Measurements from ENCODE around the gene PDAP1.

PDAP1 gene, protein sequence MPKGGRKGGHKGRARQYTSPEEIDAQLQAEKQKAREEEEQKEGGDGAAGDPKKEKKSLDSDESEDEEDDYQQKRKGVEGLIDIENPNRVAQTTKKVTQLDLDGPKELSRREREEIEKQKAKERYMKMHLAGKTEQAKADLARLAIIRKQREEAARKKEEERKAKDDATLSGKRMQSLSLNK

DNA sequence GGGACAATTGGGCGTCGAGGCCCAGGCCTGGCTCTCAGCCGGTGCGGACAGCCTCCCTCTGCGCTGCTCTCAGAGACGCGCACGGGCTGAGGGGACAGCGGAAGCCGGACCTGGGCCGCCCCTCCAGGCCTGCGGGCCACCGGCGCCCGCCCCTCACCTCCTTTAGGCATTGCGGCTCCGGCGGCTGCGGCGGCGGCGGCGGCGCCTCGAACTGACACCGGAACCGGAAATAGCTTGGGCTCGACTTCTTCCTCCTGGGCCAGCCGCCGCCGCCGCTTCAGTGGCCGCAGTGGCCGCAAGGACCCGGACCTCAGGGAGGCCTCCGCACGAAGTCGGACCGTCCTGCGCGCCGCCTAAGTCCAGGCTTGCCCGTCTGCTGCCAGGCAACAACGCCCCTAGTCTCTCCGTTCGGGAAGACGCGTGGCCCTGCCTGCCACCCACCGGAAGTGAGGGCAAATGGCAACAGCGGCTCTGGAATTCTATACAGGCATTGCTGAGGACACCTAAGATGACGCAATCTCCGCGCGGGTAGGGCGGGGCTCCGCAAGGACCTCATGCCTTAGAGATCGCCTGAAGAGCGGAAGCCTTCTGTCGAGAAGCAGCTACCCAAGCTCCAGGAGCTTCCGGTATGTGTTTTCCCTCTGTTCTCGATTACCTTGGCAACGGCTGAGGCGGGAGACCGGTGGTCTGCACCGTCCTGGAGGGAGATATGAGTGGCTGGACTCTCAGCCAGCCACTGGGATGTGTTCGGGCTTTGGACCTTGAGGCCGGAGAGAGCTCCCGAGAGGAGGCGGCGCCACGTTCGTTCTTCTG, at the start of gene PDAP1, which contains the start of gene BUD31:
TSS of gene PDAP1 (minus strand) at position 219 of the 813 bp plus-strand sequence. CDS start at position 170, 49 bp downstream.
TSS of gene BUD31 (plus strand) at position 591 of the 813 bp plus-strand sequence. CDS start 2,124 bp downstream, outside the sequence.
- Histone ChIP-seq H3K4me3 (ENCODE audit: low read depth, low read length) (peak within 1 kb of the TSS; percentile 100), H3K27me3 (ENCODE audit: control insufficient read depth, insufficient read depth, low read length) (no peaks in the 10 kb centered on the region), H3K4me1 (ENCODE audit: control insufficient read depth, insufficient read depth, low read length) (peaks cover 10% of the 10 kb centered on the region), H3K36me3 (ENCODE audit: control insufficient read depth, insufficient read depth, low read length) (peaks cover 35% of the 10 kb centered on the region), H3K9me3 (ENCODE audit: control insufficient read depth, insufficient read depth, low read length) (no peaks in the 10 kb centered on the region), H3K9ac (ENCODE audit: low read depth, low read length) (peak within 1 kb of the TSS; percentile 98)

DNA sequence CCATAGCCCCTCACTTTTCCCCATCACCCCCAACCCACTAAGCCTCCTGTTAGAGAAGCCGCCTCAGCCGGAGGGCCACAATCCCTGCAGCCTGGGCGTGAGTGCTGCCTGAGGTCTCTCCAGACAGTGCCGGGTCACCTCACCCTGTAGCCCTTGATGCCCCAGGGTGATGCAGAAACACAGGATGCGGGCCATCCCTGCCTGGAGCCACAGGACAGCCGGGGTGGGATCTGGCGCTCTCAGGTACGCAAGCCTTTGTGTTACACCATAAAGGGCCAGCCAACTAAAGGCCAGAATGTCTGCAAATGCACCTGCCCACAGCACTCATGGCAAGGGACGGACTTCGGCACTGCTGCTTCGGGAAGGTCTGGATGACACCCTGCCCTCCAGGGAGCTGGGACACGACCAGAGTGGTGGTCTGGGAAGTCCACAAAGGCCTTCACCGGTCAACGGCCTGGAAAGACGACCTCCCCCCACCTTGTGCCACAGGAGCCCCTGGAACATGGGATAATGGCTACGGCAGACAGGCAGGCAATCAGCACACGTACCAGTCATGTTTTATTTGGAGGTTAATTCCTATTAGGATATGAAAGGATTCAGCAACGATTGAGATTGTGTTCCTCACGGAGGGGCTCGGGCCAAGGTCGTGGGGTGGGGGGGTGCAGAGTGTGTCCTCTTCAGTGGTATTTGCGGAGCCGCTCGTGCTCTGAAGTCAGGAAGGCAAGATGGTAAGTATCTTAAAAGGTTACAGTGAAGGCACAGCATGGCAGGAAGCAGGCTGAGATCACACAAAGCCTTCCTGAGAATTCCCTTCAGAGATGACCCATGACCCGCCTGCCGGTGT, 49.5 kb upstream of the PDAP1 start:
- Histone ChIP-seq H3K4me1 (ENCODE audit: control insufficient read depth, insufficient read depth, low read length) (no peaks in the 10 kb centered on the region), H3K36me3 (ENCODE audit: control insufficient read depth, insufficient read depth, low read length) (peaks cover 67% of the 10 kb centered on the region), H3K27me3 (ENCODE audit: control insufficient read depth, insufficient read depth, low read length) (no peaks in the 10 kb centered on the region), H3K9me3 (ENCODE audit: control insufficient read depth, insufficient read depth, low read length) (no peaks in the 10 kb centered on the region), H3K4me3 (ENCODE audit: low read depth, low read length) (no peak overlapping the region), H3K9ac (ENCODE audit: low read depth, low read length) (no peak overlapping the region)

DNA sequence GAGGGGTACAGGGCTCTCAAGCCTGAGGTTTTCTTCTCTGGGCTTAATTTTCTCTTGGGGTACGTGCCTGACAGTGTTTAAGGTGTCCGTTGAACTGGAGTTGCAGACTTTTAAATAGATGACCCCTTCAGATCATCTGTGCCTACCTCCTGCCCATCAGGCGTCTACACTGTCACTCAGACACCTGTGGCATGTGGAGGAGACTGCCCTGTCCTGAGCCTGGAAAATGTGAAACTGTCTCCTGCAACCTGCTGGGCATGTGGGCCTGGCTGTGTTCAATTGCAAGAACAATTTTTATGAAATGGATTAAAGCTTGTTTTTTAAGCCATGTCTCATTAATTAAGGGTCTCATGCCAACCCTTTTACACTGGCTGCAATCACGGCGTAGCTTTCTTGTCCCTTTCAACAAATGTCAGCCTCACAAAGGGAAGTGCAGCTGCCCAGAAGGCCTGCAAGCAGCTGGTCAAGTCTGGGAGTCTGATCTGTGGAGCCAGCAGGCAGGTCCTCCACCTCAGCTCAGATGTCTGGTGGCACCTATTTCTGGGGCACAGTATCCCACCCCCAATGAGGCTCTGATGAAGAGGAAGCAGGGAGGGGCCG, 48.8 kb upstream of the PDAP1 start:
- Histone ChIP-seq H3K9me3 (ENCODE audit: control insufficient read depth, insufficient read depth, low read length) (no peaks in the 10 kb centered on the region), H3K4me1 (ENCODE audit: control insufficient read depth, insufficient read depth, low read length) (no peaks in the 10 kb centered on the region), H3K4me3 (ENCODE audit: low read depth, low read length) (no peak overlapping the region), H3K9ac (ENCODE audit: low read depth, low read length) (no peak overlapping the region), H3K27me3 (ENCODE audit: control insufficient read depth, insufficient read depth, low read length) (no peaks in the 10 kb centered on the region), H3K36me3 (ENCODE audit: control insufficient read depth, insufficient read depth, low read length) (peaks cover 74% of the 10 kb centered on the region)

DNA sequence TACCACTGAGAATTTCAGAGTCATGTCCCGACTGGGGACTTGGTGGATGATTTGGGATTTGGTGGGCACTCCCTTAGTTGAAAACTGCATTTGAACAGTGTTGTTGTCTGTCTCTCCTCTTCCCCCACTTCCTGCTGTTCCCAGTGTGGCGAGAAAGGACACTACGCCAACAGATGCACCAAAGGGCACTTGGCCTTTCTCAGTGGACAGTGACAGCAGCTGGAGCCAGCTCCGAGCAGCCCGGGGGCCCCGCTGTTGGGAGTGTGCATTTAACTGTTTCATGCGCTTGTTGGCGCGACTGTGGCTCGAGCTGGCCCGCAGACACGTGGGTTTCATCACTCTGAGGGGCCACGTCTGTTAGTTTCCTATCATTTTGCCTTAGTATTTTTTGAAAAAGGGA, 47.9 kb upstream of the PDAP1 start:
- H3K9ac ChIP-seq (ENCODE audit: low read depth, low read length), result no peak overlapping the region
- H3K9me3 ChIP-seq (ENCODE audit: control insufficient read depth, insufficient read depth, low read length), result no peaks in the 10 kb centered on the region
- H3K27me3 ChIP-seq (ENCODE audit: control insufficient read depth, insufficient read depth, low read length), result no peaks in the 10 kb centered on the region
- peaks cover 83% of the 10 kb centered on the region for H3K36me3 ChIP-seq (ENCODE audit: control insufficient read depth, insufficient read depth, low read length)
- no peaks in the 10 kb centered on the region for H3K4me1 ChIP-seq (ENCODE audit: control insufficient read depth, insufficient read depth, low read length)
- H3K4me3 ChIP-seq (ENCODE audit: low read depth, low read length), result no peak overlapping the region

DNA sequence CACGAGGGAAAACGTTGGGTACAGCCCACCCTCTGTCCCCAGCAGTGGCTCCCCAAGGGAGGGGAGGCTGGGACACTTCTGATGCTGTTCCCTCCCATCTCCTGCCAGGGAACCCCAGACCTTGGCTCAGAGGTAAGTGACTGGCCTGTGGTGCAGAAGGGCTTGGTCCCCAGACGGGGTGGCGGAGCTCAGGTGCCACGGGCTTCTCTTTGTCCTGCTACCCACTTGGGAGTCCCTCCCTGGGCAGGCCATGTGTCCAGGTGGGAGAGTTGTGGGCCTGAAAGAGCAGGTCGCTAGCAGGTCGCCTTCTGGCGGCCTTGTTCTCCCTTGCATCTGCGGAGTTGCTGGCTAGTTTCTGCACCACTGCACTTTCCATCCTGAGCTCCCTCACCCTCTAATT, 47.5 kb upstream of the PDAP1 start:
- H3K4me3 ChIP-seq (ENCODE audit: low read depth, low read length), result no peak overlapping the region
- H3K36me3 ChIP-seq (ENCODE audit: control insufficient read depth, insufficient read depth, low read length), result peaks cover 86% of the 10 kb centered on the region
- no peaks in the 10 kb centered on the region for H3K9me3 ChIP-seq (ENCODE audit: control insufficient read depth, insufficient read depth, low read length)
- no peaks in the 10 kb centered on the region for H3K4me1 ChIP-seq (ENCODE audit: control insufficient read depth, insufficient read depth, low read length)
- H3K27me3 ChIP-seq (ENCODE audit: control insufficient read depth, insufficient read depth, low read length), result no peaks in the 10 kb centered on the region
- H3K9ac ChIP-seq (ENCODE audit: low read depth, low read length), result no peak overlapping the region

DNA sequence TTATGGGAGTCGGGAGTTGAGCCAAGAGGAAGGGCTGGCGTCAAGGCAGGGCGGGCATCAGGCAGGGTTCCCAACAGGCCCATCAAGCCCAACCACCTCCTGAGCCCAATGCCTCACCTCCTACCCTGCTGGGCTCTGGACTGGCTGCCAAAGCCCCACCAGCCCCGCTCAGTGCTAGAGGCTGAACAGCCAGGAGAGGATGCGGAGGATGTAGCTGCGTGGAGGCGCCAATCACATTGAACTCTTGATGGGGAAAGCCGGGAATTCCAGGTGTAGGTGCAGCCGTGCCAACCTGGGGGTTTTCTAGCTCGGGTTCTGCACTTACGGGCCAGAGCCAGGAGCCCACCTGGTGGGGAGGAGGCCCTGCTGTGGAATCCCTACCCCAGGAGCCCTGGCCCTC, 44.7 kb upstream of the PDAP1 start:
- Histone ChIP-seq H3K27me3 (ENCODE audit: control insufficient read depth, insufficient read depth, low read length) (no peaks in the 10 kb centered on the region), H3K9ac (ENCODE audit: low read depth, low read length) (no peak overlapping the region), H3K9me3 (ENCODE audit: control insufficient read depth, insufficient read depth, low read length) (no peaks in the 10 kb centered on the region), H3K36me3 (ENCODE audit: control insufficient read depth, insufficient read depth, low read length) (peaks cover 88% of the 10 kb centered on the region), H3K4me3 (ENCODE audit: low read depth, low read length) (no peak overlapping the region), H3K4me1 (ENCODE audit: control insufficient read depth, insufficient read depth, low read length) (no peaks in the 10 kb centered on the region)

DNA sequence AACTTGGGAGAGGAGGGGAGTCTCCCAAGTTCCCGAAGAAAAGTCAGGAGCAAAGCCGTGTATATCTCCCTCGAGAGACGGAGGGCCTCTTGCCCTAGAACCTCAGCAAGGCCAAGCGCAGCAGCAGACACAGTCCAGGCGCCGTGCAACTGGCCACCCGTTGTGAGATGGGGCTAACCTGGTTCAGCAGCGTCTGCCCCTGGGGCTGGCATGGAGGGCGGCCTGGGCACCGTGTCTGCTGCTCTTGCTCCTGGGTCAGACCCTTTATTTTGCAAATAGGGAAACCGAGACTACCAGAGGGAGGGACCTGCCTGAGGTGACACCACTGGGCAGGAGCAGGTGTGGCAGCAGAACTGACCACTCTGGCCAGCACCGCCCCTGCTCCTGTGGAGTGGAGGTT, 44.1 kb upstream of the PDAP1 start:
- H3K36me3 ChIP-seq (ENCODE audit: control insufficient read depth, insufficient read depth, low read length), result peaks cover 87% of the 10 kb centered on the region
- H3K27me3 ChIP-seq (ENCODE audit: control insufficient read depth, insufficient read depth, low read length), result no peaks in the 10 kb centered on the region
- no peak overlapping the region for H3K4me3 ChIP-seq (ENCODE audit: low read depth, low read length)
- no peaks in the 10 kb centered on the region for H3K9me3 ChIP-seq (ENCODE audit: control insufficient read depth, insufficient read depth, low read length)
- no peaks in the 10 kb centered on the region for H3K4me1 ChIP-seq (ENCODE audit: control insufficient read depth, insufficient read depth, low read length)
- no peak overlapping the region for H3K9ac ChIP-seq (ENCODE audit: low read depth, low read length)

DNA sequence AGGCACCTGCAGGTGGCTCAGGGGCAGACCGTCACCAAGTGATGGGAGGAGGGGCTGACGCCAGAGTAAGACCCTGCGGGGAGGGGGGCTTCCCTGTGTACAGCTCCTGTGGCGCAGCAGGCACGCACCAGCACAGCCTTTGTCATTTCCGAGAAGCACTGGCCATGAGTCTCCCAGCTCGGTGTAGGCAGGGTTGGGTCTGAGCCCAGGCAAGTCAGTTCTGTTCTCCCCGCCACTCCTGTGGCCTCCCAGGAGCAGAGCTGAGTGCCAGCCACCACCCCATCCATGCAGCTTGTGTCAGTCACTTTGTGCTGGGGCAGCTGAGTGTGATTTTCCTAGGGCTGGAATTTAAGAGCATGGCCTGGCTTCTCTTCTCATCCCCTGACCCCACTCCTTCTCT, 43.5 kb upstream of the PDAP1 start:
- no peak overlapping the region for H3K4me3 ChIP-seq (ENCODE audit: low read depth, low read length)
- peaks cover 83% of the 10 kb centered on the region for H3K36me3 ChIP-seq (ENCODE audit: control insufficient read depth, insufficient read depth, low read length)
- no peaks in the 10 kb centered on the region for H3K27me3 ChIP-seq (ENCODE audit: control insufficient read depth, insufficient read depth, low read length)
- H3K4me1 ChIP-seq (ENCODE audit: control insufficient read depth, insufficient read depth, low read length), result no peaks in the 10 kb centered on the region
- H3K9me3 ChIP-seq (ENCODE audit: control insufficient read depth, insufficient read depth, low read length), result no peaks in the 10 kb centered on the region
- H3K9ac ChIP-seq (ENCODE audit: low read depth, low read length), result no peak overlapping the region

DNA sequence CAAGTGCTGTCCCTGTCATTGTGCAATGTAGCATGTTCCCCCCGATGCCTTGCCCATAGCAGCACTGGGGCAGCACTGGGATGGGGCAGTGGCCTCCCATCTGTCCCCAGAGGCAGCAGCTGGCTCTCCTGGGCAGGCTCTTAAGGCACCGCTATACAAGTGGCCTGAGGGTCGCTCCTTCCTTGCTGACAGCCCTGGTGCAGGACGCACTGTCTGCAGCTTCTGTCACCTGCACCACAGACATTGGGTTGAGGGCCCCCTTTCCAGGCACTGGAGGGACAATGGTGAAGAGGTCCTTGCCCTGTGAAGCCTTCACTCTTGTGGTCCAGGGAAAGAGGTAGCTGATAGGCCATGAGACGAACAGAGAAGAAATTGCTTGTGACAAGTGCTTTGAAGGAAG, 40.9 kb upstream of the PDAP1 start:
- Histone ChIP-seq H3K27me3 (ENCODE audit: control insufficient read depth, insufficient read depth, low read length) (no peaks in the 10 kb centered on the region), H3K4me1 (ENCODE audit: control insufficient read depth, insufficient read depth, low read length) (no peaks in the 10 kb centered on the region), H3K4me3 (ENCODE audit: low read depth, low read length) (no peak overlapping the region), H3K9me3 (ENCODE audit: control insufficient read depth, insufficient read depth, low read length) (no peaks in the 10 kb centered on the region), H3K9ac (ENCODE audit: low read depth, low read length) (no peak overlapping the region), H3K36me3 (ENCODE audit: control insufficient read depth, insufficient read depth, low read length) (peaks cover 67% of the 10 kb centered on the region)

DNA sequence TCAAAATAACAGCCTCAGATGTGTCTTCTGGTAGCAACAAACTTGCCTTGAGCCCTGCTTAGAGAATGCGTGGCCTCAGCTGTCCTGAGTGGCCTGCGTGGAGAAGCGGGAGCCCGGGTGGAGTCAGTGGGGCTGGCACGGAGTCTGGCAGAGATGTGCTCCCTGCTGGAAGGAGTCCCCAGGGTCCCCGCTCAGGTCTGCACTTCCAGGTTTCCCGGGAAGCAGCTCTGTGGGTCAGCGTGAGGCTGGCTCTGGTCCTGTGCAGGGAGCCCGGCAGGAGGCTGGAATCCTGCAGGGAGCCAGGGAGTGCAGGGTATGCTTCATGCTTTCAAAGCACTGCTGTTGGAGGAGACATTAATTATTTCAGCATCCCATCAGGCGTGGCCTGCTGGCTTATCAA, 40.5 kb upstream of the PDAP1 start:
- Histone ChIP-seq H3K9ac (ENCODE audit: low read depth, low read length) (no peak overlapping the region), H3K9me3 (ENCODE audit: control insufficient read depth, insufficient read depth, low read length) (no peaks in the 10 kb centered on the region), H3K36me3 (ENCODE audit: control insufficient read depth, insufficient read depth, low read length) (peaks cover 66% of the 10 kb centered on the region), H3K4me3 (ENCODE audit: low read depth, low read length) (no peak overlapping the region), H3K27me3 (ENCODE audit: control insufficient read depth, insufficient read depth, low read length) (no peaks in the 10 kb centered on the region), H3K4me1 (ENCODE audit: control insufficient read depth, insufficient read depth, low read length) (no peaks in the 10 kb centered on the region)

DNA sequence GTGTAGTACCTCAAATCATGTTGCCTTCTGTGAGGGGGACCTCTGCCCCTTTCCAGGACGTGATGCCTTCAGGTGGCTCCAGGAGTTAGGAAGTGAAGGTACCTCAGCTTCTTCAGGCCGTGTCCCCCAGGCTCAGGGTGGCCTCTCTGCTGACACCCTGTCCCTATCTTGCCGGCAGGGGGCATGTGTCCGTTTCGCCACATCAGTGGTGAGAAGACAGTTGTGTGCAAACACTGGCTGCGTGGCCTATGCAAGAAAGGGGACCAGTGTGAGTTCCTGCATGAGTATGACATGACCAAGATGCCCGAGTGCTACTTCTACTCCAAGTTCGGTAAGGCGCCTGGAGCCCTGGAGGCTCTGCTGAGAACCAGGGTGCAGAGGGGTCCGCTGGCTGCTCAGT, 39.5 kb upstream of the PDAP1 start:
- no peaks in the 10 kb centered on the region for H3K4me1 ChIP-seq (ENCODE audit: control insufficient read depth, insufficient read depth, low read length)
- no peak overlapping the region for H3K9ac ChIP-seq (ENCODE audit: low read depth, low read length)
- no peak overlapping the region for H3K4me3 ChIP-seq (ENCODE audit: low read depth, low read length)
- H3K27me3 ChIP-seq (ENCODE audit: control insufficient read depth, insufficient read depth, low read length), result no peaks in the 10 kb centered on the region
- peaks cover 62% of the 10 kb centered on the region for H3K36me3 ChIP-seq (ENCODE audit: control insufficient read depth, insufficient read depth, low read length)
- no peaks in the 10 kb centered on the region for H3K9me3 ChIP-seq (ENCODE audit: control insufficient read depth, insufficient read depth, low read length)
